ENCODE measurements around the gene BHLHE40. TPM values are rescaled to one million over a fixed set of nuclear protein-coding genes. Genes with fewer than 3 reads are reported as not detected.

BHLHE40 gene
- total and polyA plus RNA-seq, 2 of the 13 experiments (the other 11 are each of a cell fraction or from before 2014, with no cell fraction given), result 1.8 to 51.0 TPM

DNA sequence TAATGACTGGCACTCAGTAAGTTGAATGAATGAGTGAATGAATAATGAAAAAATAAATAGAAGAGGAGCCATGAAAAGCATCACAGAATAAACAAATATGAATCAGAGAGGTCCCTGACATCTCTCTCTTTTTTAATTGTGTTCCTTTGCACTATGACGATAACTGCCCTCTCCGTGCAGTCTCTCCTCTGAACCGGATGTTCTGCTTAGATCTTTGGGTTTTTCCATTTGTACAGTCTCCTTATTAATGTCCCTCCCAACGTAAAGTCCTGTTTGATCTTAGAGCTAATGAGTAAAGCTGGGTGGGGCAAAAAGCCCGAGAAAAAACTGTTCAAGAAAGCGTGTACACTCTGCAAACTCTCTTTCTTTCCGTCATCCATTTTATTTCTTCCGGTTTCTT, 28.3 kb upstream of the BHLHE40 start (continued):
- TF ChIP-seq DNMT1 (CRISPR knock-in tag; IDR thresholded peaks at IDR 0.05) (no peak), MED8 (CRISPR knock-in tag; IDR thresholded peaks at IDR 0.05; ENCODE audit: insufficient replicate concordance) (no peak), HMGA1 (CRISPR knock-in tag; conservative IDR thresholded peaks at IDR 0.05) (no peak), RAD51 (IDR thresholded peaks at IDR 0.05; ENCODE audit: borderline replicate concordance) (no peak), NFYB (CRISPR knock-in tag; IDR thresholded peaks at IDR 0.05) (no peak), ZNF720 (CRISPR knock-in tag; IDR thresholded peaks at IDR 0.05) (no peak), ZBTB1 (CRISPR knock-in tag; IDR thresholded peaks at IDR 0.05; ENCODE audit: borderline replicate concordance) (no peak), ZNF383 (CRISPR knock-in tag; IDR thresholded peaks at IDR 0.05; ENCODE audit: borderline replicate concordance) (no peak), POLR2G (IDR thresholded peaks at IDR 0.05; ENCODE audit: low read depth, low read length) (no peak), AHR (CRISPR knock-in tag; IDR thresholded peaks at IDR 0.05) (no peak), ZNF180 (CRISPR knock-in tag; IDR thresholded peaks at IDR 0.05; ENCODE audit: borderline replicate concordance, low read depth) (no peak), MEF2D (CRISPR knock-in tag; IDR thresholded peaks at IDR 0.05) (no peak), RCOR2 (CRISPR knock-in tag; IDR thresholded peaks at IDR 0.05) (no peak), KDM4B (CRISPR knock-in tag; IDR thresholded peaks at IDR 0.05) (no peak), ZNF737 (CRISPR knock-in tag; IDR thresholded peaks at IDR 0.05; ENCODE audit: borderline replicate concordance) (no peak), SRSF9 (IDR thresholded peaks at IDR 0.05; ENCODE audit: borderline replicate concordance, insufficient read depth, low read depth, low read length, poor library complexity, severe bottlenecking) (no peak), SALL2 (CRISPR knock-in tag; IDR thresholded peaks at IDR 0.05) (no peak), ZNF317 (CRISPR knock-in tag; IDR thresholded peaks at IDR 0.05) (no peak), ATAD3A (CRISPR knock-in tag; IDR thresholded peaks at IDR 0.05) (no peak), KMT2A (CRISPR knock-in tag; IDR thresholded peaks at IDR 0.05) (no peak), GFI1 (CRISPR knock-in tag; IDR thresholded peaks at IDR 0.05; ENCODE audit: borderline replicate concordance) (no peak), CREB1 (IDR thresholded peaks at IDR 0.05) (no peak), CREB1 (CRISPR knock-in tag; IDR thresholded peaks at IDR 0.05) (no peak)
- TF ChIP-seq, protein P1, sequence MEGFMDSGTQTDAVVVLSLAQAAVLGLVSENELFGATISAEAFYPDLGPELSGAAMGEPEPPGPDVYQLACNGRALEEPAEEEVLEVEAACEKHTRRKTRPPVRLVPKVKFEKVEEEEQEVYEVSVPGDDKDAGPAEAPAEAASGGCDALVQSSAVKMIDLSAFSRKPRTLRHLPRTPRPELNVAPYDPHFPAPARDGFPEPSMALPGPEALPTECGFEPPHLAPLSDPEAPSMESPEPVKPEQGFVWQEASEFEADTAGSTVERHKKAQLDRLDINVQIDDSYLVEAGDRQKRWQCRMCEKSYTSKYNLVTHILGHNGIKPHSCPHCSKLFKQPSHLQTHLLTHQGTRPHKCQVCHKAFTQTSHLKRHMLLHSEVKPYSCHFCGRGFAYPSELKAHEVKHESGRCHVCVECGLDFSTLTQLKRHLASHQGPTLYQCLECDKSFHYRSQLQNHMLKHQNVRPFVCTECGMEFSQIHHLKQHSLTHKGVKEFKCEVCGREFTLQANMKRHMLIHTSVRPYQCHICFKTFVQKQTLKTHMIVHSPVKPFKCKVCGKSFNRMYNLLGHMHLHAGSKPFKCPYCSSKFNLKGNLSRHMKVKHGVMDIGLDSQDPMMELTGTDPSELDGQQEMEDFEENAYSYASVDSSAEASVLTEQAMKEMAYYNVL (CRISPR knock-in tag; IDR thresholded peaks at IDR 0.05; ENCODE audit: borderline replicate concordance), result 0 out of 2 replicates have a peak, but pooled peaks have one; percentile 33
- TF ChIP-seq, protein P2, sequence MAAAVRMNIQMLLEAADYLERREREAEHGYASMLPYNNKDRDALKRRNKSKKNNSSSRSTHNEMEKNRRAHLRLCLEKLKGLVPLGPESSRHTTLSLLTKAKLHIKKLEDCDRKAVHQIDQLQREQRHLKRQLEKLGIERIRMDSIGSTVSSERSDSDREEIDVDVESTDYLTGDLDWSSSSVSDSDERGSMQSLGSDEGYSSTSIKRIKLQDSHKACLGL (CRISPR knock-in tag; IDR thresholded peaks at IDR 0.05), result no peak
- TF ChIP-seq, protein P3, sequence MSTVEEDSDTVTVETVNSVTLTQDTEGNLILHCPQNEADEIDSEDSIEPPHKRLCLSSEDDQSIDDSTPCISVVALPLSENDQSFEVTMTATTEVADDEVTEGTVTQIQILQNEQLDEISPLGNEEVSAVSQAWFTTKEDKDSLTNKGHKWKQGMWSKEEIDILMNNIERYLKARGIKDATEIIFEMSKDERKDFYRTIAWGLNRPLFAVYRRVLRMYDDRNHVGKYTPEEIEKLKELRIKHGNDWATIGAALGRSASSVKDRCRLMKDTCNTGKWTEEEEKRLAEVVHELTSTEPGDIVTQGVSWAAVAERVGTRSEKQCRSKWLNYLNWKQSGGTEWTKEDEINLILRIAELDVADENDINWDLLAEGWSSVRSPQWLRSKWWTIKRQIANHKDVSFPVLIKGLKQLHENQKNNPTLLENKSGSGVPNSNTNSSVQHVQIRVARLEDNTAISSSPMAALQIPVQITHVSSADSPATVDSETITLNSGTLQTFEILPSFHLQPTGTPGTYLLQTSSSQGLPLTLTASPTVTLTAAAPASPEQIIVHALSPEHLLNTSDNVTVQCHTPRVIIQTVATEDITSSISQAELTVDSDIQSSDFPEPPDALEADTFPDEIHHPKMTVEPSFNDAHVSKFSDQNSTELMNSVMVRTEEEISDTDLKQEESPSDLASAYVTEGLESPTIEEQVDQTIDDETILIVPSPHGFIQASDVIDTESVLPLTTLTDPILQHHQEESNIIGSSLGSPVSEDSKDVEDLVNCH (CRISPR knock-in tag; IDR thresholded peaks at IDR 0.05), result no peak
